RWPE2 (cell line): ENCODE data around the gene TNRC6B.
A peak's percentile ranks its signal among the peaks of the same experiment; 100 is the strongest.

Source experiments
- ATAC-seq: fragments of 200-7000 bp; cut with Tn5 transposase; 3 replicates; pipeline ENCODE4 v1.9.1; 2021; ENCODE audit warnings: low read depth
- DNase-seq: peaks from one replicate; pipeline ENCODE4 v3.0.0-alpha.2; 2020; ENCODE audit warnings: low spot score
- H3K27ac ChIP-seq: fragments of 450-650 bp; 2 replicates; pipeline ENCODE4 v1.5.1; 2017; ENCODE audit warnings: mild to moderate bottlenecking; ENCODE audit not compliant: poor library complexity, severe bottlenecking
- H3K27me3 ChIP-seq: fragments of 250-450 bp; sonication (Bioruptor Pico); 2 replicates; pipeline ENCODE4 v1.5.1; 2021; ENCODE audit warnings: mild to moderate bottlenecking, moderate library complexity; ENCODE audit not compliant: insufficient read depth, poor library complexity, severe bottlenecking
- H3K36me3 ChIP-seq: fragments of 250-450 bp; sonication (Bioruptor Pico); 2 replicates; pipeline ENCODE4 v1.5.1; 2020; ENCODE audit warnings: low read depth, mild to moderate bottlenecking, moderate library complexity
- H3K4me1 ChIP-seq: fragments of 250-450 bp; sonication (Bioruptor Pico); 2 replicates; pipeline ENCODE4 v1.5.1; 2021; ENCODE audit warnings: mild to moderate bottlenecking, moderate library complexity; ENCODE audit not compliant: insufficient read depth, poor library complexity, severe bottlenecking
- H3K4me3 ChIP-seq: fragments of 250-450 bp; sonication (Bioruptor Pico); 2 replicates; pipeline ENCODE4 v1.5.1; 2021; ENCODE audit warnings: mild to moderate bottlenecking, moderate library complexity; ENCODE audit not compliant: severe bottlenecking
- H3K9me3 ChIP-seq: fragments of 250-450 bp; sonication (Bioruptor Pico); 2 replicates; pipeline ENCODE4 v1.5.1; 2021; ENCODE audit warnings: mild to moderate bottlenecking, moderate library complexity; ENCODE audit not compliant: severe bottlenecking
- TF ChIP-seq, protein P1 (sequence below): fragments of 450-650 bp; IDR thresholded peaks from one replicate; pipeline ENCODE4 v1.5.1; 2017; ENCODE audit warnings: mild to moderate bottlenecking, moderate library complexity; ENCODE audit not compliant: poor library complexity, severe bottlenecking

The TNRC6B gene

GRCh38 chr22:40235308-40235707 lies 57.6 kb downstream of the TNRC6B start:
- Histone ChIP-seq H3K36me3 (no peaks in the 10 kb centered on the region), H3K4me1 (peaks cover 45% of the 10 kb centered on the region), H3K4me3 (no peak overlapping the region), H3K9me3 (no peaks in the 10 kb centered on the region), H3K27ac (peak overlapping the region; percentile 85), H3K27me3 (no peaks in the 10 kb centered on the region)
- DNase-seq (no peak), ATAC-seq (no peak)
- TF ChIP-seq, protein P1, sequence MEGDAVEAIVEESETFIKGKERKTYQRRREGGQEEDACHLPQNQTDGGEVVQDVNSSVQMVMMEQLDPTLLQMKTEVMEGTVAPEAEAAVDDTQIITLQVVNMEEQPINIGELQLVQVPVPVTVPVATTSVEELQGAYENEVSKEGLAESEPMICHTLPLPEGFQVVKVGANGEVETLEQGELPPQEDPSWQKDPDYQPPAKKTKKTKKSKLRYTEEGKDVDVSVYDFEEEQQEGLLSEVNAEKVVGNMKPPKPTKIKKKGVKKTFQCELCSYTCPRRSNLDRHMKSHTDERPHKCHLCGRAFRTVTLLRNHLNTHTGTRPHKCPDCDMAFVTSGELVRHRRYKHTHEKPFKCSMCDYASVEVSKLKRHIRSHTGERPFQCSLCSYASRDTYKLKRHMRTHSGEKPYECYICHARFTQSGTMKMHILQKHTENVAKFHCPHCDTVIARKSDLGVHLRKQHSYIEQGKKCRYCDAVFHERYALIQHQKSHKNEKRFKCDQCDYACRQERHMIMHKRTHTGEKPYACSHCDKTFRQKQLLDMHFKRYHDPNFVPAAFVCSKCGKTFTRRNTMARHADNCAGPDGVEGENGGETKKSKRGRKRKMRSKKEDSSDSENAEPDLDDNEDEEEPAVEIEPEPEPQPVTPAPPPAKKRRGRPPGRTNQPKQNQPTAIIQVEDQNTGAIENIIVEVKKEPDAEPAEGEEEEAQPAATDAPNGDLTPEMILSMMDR: no peak

DNA sequence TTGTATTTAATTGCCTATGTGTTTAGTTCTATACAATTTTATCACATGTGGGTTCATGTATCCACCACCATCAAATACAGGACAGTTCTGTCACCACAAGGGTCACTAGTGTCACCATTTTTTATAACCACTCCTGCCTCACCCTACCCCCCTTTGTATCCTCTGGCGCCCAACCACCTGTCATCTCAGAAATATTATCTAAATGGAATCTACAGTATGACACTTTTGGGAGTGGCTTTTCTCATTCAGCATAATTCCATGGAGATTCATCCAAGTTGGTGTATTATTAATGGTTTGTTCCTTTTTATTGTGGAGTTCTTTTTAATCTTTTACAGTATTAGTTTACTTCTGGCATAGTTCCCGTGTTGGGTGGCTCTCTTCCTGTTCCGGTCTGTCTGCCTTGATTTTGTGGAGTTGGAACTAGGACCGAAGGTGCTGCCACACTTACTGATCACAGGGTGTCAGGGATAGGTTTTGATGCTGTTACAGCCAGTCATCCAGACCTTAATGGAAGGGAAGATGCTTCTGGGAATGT lies 58.5 kb downstream of the TNRC6B start:
- ATAC-seq: no peak
- H3K4me3 ChIP-seq: no peak overlapping the region
- TF ChIP-seq, protein P1: no peak
- no peaks in the 10 kb centered on the region for H3K27me3 ChIP-seq
- H3K27ac ChIP-seq: peak overlapping the region; percentile 85
- no peaks in the 10 kb centered on the region for H3K9me3 ChIP-seq
- no peak for DNase-seq
- no peaks in the 10 kb centered on the region for H3K36me3 ChIP-seq
- peaks cover 54% of the 10 kb centered on the region for H3K4me1 ChIP-seq

GRCh38 chr22:40237241-40237640 lies 59.5 kb downstream of the TNRC6B start:
- H3K4me1 ChIP-seq: peaks cover 62% of the 10 kb centered on the region
- H3K9me3 ChIP-seq: no peaks in the 10 kb centered on the region
- H3K27me3 ChIP-seq: no peaks in the 10 kb centered on the region
- no peak for ATAC-seq
- no peak for DNase-seq
- peak overlapping the region; percentile 85 for H3K27ac ChIP-seq
- H3K36me3 ChIP-seq: no peaks in the 10 kb centered on the region
- TF ChIP-seq, protein P1: no peak
- no peak overlapping the region for H3K4me3 ChIP-seq

DNA sequence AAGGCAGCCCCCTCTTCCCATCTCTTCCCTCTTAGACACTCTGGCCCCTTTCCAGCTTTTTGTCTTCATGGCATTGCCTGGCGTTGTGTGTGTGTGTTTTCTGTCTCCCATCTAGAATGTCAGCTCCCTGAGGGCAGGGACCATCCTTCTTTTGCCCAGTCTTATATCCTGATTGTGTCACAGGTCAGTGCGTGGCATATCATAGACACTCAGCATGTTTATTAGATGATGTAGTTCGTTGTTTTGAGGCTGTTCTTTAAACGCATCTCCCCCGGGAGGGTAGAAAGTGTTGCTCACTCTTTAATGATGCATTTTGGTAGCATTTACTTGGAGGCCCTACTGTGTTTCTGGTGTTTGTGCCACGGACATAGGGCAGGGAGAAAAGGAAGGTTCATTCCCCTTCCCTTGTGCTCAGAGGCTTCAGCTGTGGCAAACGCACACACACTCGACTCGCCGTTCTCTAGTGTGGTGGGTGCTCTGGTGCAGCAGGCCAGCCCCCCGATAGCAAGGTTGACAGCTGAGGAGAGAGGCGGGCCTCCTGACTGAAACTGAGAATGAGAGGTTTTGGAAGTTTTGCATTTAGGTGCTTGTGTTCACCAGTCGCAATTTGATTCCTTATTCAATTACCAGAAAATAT lies 60.2 kb downstream of the TNRC6B start:
- no peak for DNase-seq
- Histone ChIP-seq H3K36me3 (no peaks in the 10 kb centered on the region), H3K27ac (peak overlapping the region; percentile 85), H3K4me1 (peaks cover 62% of the 10 kb centered on the region), H3K27me3 (no peaks in the 10 kb centered on the region), H3K9me3 (no peaks in the 10 kb centered on the region), H3K4me3 (no peak overlapping the region)
- ATAC-seq: no peak
- TF ChIP-seq, protein P1: no peak
